DMS 273 treated with DMSO at 0.1 percent for 48 hours (cell line): ENCODE data around the gene ELANE.
"Not testable (repeated sequence)": the region's sequence is repeated elsewhere in the genome, so short reads cannot be mapped to it uniquely, and the experiment has no call there.

Experiments
- DNase-seq: peaks from one replicate; lab custom pipeline; 2025; lab: John Stamatoyannopoulos, UW

The ELANE gene

DNA sequence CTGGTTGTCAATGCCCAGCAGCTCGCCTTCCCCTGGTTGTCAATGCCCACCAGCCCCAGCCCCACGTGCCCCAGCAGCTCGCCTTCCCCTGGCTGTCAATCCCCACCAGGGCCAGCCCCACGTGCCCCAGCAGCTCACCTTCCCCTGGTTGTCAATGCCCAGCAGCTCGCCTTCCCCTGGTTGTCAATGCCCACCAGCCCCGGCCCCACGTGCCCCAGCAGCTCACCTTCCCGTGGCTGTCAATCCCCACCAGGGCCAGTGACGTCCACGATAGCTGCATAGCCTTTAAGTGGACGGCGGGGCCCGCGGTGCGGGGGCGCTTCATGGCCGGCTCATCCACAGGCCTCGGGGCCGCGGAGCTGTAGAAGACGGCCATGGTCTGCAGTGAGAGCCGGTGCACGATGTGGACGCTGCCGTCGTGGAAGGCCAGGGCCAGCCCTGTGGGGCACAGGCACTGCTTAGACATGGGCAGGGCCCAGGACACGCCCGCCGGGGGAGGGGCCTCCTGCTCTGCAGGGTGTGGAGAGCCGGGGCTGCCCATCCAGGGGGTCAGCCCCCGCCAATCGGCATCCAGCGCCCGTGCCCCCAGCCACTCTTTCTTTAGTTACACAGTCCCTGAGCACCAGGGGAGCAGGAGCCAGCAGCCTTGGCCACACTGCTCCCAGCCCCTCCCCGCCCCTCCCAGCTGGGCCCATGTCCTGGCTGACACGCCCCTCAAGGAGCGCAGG, 27.8 kb downstream of the ELANE start:
- DNase-seq = no peak

- no peak for DNase-seq
Observed at GRCh38 chr19:881385-882071, 29.4 kb downstream of the ELANE start.

DNA sequence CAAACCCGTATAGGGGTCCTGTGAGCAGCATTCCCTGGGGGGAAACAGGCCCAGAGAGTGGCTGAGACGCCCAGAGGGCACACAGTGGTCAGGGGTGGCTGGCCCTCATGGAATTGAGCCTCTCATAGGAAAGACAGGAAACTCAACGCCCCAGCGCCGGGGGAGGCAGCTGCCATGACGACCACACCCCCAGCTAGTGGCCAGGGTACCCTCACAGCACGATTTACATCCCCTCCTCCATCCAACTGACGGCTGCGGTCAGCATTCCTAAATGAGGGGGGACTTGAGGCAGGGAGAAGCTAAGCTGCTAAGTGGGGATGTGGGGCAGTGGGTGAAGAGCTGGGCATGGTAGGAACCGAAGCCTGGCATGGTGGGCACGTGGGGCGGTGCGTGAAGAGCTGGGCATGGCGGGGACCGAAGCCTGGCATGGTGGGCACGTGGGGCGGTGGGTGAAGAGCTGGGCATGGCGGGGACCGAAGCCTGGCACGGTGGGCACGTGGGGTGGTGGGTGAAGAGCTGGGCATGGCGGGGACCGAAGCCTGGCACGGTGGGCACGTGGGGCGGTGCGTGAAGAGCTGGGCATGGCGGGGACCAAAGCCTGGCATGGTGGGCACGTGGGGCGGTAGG, 30.9 kb downstream of the ELANE start:
- DNase-seq = no peak

GRCh38 chr19:883661-884211, 31.6 kb downstream of the ELANE start:
- DNase-seq = no peak

- no peak for DNase-seq
Observed at GRCh38 chr19:884420-885211, 32.5 kb downstream of the ELANE start.

DNA sequence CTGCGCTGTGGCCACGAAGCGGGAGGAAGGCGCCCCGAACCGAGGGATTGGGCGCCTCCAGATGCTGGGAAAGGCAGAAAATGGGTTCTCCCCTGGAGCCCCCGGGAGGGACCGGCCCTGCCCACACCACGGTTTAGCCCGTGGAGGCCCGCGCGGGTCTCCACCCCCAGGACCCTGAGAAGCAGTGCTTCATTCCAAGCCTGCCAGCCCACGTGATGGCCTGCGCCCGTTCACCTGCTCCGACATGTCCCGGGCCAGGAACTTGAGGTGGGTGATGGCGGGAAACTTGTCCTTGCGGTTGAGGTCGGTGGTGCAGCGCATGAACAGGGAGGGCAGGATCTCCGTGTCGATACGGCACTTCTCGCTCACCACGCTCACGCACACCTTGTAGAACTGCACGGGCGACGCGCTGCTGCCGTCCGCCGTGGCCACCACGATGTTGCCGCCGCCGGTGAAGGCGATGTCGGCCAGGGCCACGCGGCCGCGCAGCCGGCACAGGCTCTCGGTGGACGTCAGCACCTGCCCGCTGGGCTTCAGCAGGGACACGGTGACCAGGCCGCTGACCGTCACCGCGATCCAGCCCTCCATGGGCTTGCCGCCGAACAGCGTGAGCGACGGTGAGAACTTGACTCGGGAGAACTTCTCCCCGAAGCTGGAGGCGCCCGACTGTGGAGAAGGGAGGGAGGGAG, 33.6 kb downstream of the ELANE start:
- DNase-seq = no peak

DNA sequence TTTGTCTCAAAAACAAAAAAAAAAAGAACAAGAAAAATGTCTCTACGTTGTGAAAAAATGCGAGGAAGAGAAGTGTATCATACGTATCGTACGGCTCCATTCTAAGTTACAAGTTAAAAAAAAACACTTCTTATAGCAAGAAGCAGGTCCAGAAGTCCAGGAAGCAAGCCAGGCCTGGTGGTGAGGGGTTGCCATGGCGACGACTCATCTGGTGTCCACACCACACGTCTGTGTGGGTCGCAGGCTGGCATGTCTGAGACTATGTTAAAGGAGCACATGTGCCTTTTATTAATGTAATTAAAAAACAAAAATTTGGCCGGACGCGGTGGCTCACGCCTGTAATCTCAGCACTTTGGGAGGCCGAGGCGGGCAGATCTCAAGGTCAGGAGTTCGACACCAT, 35.0 kb downstream of the ELANE start:
- DNase-seq = no peak

DNA sequence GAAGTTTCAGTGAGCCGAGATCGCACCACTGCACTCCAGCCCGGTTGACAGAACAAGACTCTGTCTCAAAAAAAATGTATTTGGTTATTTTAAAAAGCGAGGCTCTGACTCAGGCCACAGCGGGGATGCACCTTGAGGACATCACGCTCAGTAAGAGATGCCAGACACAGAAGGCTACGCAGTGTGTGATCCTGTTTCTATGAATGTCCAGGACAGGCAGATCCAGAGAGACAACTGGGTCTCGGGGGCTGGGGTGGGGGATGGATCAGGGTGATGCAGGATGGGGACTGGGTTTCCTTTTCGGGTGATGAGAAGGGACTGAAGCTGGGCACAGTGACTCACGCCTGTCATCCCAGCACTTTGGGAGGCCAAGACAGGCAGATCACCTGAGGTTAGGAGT, 35.5 kb downstream of the ELANE start:
- no peak for DNase-seq

DNA sequence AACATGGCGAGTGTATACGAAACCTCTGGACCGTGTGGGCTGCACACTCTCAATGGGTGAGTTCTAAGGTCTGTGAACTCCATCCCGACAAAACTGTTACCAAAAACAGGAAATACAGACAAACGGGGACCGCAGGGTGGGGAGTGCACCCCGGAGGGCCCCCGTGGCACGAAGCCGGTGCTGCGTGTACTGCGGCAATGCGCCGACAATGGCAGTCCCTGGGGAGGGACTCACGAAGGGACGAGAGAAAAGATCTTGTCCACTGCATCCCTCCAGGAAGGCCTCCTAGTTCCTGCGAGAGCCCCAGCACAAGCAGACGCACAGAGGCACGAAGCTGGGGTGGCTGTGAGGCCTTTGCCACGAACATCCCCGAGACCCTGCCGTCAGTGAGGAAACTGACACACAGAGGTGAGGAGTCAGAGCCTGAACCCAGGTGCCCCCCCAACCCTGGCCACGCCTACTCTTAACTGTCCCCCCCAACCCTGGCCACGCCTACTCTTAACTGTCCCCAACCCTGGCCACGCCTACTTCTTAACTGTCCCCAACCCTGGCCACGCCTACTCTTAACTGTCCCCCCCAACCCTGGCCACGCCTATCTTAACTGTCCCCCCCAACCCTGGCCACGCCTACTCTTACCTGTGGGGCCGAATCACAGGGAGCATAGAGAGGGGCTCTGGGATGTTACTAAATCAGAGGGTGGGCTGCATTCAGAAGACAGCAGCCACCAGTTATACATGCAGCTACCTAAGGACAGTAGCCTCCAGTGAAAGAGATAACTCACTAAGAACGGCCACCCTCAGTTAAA, 36.7 kb downstream of the ELANE start:
- DNase-seq = no peak

DNA sequence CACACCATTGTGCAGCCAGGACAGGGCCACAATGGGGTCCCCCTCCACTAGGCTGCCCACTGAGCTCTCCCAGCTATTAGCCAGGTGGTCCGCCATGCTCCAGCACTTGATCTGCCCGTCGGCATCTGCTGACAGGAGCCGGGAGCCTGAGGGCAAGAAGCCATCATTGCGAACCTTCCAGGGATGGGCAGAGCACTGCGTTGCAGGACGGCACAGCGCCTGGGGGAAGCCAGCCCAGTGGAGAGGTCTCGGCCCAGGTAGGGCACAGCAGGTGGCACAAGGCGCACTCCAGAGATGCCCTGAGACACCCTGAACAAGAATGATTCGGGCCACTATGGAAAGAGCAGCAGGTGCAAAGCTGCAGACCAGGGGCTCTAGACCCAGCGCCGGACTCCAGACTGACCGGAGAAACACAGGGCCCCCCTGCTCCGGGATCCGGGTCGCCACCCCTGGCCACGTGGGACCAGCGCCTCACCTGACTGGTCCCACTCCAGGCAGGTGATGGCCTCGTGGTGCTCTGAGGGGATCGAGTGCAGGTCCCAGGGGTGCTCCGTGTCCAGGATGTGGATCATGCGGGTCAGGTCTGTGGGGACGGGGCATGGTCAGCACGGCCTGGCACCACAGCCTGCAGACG, 37.7 kb downstream of the ELANE start:
- DNase-seq = no peak

GRCh38 chr19:890831-891230, 38.7 kb downstream of the ELANE start:
- no peak for DNase-seq

DNA sequence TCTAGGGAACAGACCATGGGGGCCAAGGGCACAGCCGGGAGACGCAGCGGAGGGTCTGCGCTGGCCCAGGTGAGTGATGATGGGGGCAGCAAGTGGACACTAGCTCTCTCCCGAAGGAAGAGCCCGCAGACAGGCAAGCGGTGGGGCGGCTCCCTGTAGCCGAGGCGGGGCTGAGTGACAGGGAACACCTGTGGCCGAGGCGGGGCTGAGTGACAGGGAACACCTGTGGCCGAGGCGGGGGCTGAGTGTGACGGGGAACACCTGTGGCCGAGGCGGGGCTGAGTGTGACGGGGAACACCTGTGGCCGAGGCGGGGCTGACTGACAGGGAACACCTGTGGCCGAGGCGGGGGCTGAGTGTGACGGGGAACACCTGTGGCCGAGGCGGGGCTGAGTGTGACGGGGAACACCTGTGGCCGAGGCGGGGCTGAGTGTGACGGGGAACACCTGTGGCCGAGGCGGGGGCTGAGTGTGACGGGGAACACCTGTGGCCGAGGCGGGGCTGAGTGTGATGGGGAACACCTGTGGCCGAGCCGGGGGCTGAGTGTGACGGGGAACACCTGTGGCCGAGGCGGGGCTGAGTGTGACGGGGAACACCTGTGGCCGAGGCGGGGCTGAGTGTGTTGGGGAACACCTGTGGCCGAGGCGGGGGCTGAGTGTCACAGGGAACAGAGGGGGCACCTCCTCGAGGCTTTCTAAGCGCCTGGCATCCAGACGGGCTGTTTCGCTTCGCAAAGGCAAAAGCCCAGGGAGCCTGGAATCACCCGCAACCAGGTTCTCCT, 39.5 kb downstream of the ELANE start:
- DNase-seq = not testable (repeated sequence)

DNA sequence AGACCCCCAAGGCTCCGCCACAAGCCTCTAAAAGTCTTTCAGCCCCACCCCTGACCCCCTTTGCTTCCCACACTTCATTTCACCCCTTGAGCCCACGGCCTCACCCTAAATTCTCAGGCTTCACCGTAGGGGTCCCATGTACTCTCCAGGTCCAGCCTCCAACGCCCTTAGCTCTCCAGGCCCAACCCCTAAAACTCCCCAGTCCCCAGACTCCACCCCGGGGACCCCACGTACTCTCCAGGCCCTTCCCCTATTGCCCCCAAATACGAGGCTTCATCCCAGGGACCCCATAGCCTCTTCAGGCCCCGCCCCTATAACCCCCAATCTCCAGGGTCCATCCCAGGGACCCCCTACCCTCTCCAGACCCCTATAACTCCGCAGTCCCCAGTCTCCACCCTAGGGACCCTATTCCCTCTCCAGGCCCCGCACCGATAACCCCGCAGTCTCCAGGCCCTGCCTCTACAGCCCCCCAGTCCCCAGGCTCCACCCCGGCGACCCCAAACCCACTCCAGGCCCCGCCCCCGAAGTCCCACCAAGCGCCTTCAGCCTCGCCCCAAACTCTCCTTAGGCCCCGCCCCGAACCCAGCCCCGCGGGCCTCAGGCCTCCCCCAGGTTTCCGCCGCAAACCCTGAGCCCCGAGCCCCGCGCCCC, 40.3 kb downstream of the ELANE start:
- no peak for DNase-seq

DNA sequence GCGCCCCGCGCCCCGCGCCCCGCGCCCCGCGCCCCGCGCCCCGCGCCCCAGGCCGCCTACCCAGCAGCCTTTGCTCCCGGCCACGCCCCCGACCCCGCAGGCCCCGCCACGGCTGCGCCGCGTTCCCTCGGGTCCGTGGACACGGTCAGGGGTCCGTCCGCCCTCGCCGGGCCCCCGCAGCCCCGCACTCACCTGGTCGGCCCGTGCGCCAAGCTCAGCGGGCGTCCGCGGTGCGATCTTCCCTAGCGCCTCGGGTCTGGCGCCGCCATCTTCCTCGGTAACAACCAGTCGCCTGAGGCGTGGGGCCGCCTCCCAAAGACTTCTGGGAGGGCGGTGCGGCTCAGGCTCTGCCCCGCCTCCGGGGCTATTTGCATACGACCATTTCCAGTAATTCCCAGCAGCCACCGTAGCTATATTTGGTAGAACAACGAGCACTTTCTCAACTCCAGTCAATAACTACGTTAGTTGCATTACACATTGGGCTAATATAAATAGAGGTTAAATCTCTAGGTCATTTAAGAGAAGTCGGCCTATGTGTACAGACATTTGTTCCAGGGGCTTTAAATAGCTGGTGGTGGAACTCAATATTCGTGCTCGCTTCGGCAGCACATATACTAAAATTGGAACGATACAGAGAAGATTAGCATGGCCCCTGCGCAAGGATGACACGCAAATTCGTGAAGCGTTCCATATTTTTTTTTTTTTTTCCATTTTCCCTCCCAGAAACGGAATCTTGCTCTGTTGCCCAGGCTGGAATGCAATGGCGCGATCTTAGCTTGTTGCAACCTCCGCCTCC, 41.0 kb downstream of the ELANE start, which contains the start of the genes MED16 and RNU6-9:
MED16 (minus strand) TSS at position 294 of the 796 bp plus-strand sequence. CDS start 2,056 bp downstream, outside the sequence.
RNU6-9 (plus strand) TSS at position 591 of the 796 bp plus-strand sequence.
- peak; percentile 77 for DNase-seq

DNA sequence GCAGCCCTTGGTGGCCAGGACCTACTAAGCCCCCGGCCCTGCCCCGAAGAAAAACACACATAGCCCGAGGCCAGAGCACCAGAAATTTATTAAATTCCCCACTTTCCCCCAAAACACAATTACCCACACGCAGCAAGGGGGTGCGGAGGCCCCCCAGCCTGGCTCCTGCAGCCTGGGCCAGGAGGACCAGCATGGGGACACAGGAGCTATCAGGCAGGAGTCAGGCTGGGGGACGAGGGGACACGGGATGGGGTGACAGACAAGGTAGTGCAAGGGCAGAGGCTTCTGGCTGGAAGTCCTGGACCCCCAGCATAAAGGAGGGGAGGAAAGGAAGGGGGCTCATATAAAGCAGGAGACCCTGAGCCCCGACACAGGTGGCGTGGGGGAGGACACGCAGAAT, 44.3 kb downstream of the ELANE start:
- no peak for DNase-seq

DNA sequence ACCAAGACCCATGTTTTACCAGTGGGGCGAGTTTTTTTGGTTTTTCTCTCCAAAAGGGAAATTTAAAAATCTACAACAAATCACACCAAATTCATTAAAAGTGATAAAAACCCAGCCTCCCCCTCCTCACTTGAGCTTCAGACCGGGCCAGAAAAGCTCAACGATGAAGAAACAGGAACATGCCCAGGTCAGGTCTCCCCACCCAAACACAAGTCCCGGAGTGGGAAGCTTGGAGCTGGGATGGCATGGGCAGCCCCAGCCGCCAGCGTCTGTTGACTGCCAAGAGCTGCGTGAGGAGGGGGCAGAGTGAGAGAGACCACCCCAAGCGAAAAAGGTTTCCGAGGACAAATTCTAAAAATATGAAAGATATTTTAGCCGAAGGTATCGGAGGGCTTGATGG, 44.9 kb downstream of the ELANE start:
- no peak for DNase-seq

GRCh38 chr19:897442-898039, 45.4 kb downstream of the ELANE start:
- no peak for DNase-seq
